LNCaP clone FGC (cell line): ENCODE measurements around the gene CNN1.
A peak's percentile ranks its signal among the peaks of the same experiment; 100 is the strongest.

Source experiments
- DNase-seq: peaks from one replicate; pipeline ENCODE4 v3.0.0-alpha.2; 2011; ENCODE audit warnings: low read depth
- H3K4me3 ChIP-seq: 2 replicates; pipeline ENCODE4 v1.5.1; 2011; ENCODE audit warnings: mild to moderate bottlenecking, low read depth, low read length, control low read depth
- TF ChIP-seq, protein P1 (sequence below): IDR thresholded peaks from 2 replicates; pipeline ENCODE4 v1.5.1; 2012; ENCODE audit warnings: mild to moderate bottlenecking; ENCODE audit not compliant: control insufficient read depth, insufficient read depth; ENCODE audit errors: extremely low read depth

CNN1 gene

DNA sequence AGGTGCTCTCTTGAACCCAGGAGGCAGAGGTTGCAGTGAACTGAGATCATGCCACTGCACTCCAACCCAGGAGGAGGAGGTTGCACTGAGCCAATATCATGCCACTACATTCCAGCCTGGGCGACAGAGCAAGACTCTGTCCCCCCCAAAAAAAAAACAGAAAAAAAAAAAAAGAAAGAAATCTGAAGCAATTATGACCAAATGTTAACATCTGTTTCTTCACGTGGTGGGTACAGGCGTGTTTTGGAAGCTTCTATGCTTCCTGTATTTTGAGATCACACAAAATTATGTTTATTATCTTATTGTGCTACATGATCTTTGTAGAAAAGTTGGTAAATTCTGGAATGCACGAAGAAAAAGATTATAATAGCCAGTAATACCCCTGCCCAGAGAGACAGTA is 41.5 kb downstream of the CNN1 start:
- no peak overlapping the region for H3K4me3 ChIP-seq
- TF ChIP-seq, protein P1, sequence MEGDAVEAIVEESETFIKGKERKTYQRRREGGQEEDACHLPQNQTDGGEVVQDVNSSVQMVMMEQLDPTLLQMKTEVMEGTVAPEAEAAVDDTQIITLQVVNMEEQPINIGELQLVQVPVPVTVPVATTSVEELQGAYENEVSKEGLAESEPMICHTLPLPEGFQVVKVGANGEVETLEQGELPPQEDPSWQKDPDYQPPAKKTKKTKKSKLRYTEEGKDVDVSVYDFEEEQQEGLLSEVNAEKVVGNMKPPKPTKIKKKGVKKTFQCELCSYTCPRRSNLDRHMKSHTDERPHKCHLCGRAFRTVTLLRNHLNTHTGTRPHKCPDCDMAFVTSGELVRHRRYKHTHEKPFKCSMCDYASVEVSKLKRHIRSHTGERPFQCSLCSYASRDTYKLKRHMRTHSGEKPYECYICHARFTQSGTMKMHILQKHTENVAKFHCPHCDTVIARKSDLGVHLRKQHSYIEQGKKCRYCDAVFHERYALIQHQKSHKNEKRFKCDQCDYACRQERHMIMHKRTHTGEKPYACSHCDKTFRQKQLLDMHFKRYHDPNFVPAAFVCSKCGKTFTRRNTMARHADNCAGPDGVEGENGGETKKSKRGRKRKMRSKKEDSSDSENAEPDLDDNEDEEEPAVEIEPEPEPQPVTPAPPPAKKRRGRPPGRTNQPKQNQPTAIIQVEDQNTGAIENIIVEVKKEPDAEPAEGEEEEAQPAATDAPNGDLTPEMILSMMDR, result no peak
- no peak for DNase-seq

DNA sequence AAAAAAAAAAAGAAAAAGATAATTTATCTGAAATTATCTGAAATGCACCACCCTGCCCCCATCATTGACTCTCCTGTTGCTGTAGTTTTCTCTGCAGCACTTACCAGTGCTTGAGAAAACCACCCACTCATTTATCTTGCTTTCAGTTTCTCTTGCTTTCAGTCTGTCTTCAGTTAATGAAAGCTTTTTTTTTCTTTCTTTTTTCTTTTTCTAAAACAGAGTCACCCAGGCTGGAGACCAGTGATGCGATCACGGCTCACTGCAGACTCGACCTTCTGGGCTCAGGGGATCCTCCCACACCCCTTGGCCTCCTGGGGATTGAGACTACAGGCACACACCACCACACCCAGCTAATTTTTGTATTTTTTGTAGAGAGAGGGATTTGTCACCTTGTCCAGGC is 43.1 kb downstream of the CNN1 start:
- TF ChIP-seq, protein P1, result no peak
- no peak overlapping the region for H3K4me3 ChIP-seq
- no peak for DNase-seq

DNA sequence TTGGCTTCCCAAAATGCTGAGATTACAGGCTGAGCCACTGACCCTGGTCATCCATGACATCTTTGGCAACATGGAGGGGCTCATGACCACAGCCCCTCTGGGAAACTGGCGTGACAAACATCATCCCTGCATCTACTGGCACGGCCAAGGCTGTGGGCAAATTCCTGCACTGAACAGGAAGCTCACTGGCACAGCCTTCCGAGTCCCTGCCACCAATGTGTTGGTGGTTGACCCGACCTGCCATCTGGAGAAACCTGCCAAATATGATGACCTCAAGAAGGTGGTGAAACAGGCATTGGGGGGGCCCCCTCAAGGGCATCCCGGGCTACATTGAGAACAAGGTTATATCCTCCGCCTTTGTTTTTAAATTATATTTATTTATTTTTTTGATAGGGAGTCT is 47.7 kb downstream of the CNN1 start:
- no peak for DNase-seq
- TF ChIP-seq, protein P1, result no peak
- no peak overlapping the region for H3K4me3 ChIP-seq

DNA sequence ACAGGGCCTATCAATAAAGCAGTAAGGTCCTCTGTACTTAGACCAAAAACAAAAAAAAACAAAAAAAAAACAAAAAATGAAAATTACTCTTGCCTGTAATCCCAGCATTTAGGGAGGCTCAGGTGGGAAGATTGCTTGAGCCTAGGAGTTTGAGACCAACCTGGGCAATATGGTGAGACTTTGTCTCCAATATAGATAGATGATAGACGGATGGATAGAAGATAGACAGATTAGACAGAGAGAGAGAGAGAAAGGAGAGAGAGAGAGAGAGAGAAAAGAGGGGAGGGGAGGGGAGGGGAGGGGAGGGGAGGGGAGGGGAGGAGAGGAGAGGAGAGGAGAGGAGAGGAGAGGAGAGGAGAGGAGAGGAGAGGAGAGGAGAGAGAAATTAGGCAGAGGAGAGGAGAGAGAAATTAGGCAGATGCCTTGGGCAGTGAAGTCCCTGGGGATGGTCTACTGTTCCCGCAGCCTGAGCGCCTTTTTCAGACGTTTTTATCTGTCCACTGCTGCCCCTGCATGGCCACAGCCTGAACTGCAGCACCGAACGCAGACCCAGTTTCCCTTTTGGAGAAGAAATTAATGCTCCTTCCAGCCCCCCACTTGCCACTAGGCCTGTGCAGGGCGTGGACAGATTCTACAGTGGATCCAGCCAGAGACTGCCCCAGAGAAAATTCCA is 48.8 kb downstream of the CNN1 start:
- TF ChIP-seq, protein P1, result peak; percentile 94
- no peak overlapping the region for H3K4me3 ChIP-seq
- no peak for DNase-seq

DNA sequence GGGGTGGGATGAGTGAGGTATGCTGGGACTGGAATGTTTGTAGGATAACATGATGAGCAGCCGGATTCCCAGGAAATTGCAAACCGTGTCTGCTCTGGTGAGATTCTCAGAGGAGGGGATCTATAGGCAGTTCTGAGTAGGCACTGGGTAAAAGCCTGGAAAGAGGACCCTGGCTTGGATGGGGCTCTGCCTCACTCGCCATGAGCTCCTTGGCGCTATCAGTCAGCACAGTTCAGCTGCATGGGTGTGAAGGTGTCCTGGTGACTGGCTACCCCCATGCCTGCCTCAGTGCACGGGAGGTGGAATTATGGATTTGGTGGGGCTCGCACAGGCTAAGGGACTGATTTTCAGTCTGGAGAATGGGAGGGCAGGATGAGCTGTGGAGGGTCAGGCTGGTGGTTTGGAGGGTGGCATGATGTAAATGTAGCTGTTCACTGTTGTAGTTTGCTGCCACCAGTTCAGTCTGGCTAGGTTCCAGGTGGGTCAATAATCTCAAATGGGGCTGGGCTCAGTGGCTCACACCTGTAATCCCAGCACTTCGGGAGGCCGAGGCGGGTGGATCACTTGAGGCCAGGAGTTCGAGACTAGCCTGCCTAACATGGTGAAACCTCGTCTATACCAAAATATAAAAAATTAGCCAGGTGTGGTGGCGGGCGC is 49.5 kb downstream of the CNN1 start:
- H3K4me3 ChIP-seq, result no peak overlapping the region
- TF ChIP-seq, protein P1, result no peak
- DNase-seq, result no peak

DNA sequence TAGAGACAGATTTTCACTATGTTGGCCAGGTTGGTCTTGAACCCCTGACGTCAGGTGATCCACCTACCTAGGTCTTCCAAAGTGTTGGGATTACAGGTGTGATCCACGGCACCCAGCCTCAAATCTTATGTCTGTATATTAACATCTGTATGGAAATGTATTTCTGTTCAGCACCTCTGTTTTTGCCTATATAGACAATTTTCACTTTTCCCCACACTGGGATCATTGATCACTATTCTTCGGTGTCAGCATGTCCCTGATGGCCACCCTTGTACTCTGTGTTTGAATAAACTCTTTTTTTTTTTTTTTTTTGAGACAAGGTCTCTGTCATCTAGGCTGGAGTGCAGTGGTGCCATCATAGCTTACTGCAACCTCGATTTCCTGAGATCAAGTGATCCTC is 55.4 kb downstream of the CNN1 start:
- no peak overlapping the region for H3K4me3 ChIP-seq
- DNase-seq, result no peak
- TF ChIP-seq, protein P1, result no peak

DNA sequence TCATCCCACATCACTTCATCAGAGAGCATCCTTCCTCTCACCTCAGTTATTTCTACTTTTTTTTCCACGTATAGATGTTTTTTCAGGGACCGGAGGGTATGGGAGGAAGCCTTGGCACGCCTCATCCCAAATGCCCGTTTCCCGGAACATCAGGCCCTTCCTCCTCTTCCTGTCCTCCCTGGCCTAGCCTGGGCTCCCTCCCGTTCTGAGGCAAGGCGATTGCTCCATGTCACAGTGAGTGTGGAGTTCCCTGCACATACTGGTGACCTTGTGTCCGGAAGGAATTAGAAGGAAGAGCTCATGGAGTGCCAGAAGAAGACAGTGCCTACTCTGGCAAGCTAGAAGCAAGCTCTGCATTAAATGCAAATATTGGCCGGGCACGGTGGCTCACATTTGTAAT is 57.5 kb downstream of the CNN1 start:
- no peak overlapping the region for H3K4me3 ChIP-seq
- DNase-seq, result no peak
- TF ChIP-seq, protein P1, result no peak
